ENCODE data around the gene PYCARD.

DNA sequence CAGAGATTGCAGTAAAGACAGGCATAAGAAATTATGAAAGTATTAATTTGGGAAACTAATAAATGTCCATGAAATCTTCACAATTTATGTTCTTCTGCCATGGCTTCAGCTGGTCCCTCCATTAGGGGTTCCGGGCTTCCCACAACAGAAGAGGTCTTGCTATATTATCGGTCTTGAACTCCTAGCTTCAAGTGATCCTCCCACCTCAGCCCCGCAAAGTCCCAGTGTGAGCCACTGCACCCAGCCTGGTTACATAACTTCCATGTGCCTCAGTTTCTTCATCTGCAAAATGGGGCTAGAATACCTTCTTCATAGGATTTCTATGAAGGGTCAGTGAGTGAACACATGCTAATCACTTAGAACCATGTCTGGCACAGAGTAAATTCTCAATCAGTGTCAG is 43.7 kb upstream of the PYCARD start:
- TF ChIP-seq, protein P1, sequence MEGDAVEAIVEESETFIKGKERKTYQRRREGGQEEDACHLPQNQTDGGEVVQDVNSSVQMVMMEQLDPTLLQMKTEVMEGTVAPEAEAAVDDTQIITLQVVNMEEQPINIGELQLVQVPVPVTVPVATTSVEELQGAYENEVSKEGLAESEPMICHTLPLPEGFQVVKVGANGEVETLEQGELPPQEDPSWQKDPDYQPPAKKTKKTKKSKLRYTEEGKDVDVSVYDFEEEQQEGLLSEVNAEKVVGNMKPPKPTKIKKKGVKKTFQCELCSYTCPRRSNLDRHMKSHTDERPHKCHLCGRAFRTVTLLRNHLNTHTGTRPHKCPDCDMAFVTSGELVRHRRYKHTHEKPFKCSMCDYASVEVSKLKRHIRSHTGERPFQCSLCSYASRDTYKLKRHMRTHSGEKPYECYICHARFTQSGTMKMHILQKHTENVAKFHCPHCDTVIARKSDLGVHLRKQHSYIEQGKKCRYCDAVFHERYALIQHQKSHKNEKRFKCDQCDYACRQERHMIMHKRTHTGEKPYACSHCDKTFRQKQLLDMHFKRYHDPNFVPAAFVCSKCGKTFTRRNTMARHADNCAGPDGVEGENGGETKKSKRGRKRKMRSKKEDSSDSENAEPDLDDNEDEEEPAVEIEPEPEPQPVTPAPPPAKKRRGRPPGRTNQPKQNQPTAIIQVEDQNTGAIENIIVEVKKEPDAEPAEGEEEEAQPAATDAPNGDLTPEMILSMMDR (IDR thresholded peaks at IDR 0.05), result no peak
- TF ChIP-seq EP300 (IDR thresholded peaks at IDR 0.05) (no peak), POLR2A (IDR thresholded peaks at IDR 0.05) (no peak)

Measured in tibial nerve (tissue), 4 donors.